HEK293 (cell line): ENCODE results near the gene OXNAD1.

Experiments
- CTCF ChIP-seq: fragments of 450-650 bp; formaldehyde crosslinking; IDR thresholded peaks from 2 replicates; pipeline ENCODE4 v1.5.1; 2016; ENCODE audit warnings: missing biosample characterization, missing genetic modification characterization
- GFI1B ChIP-seq: fragments of 450-650 bp; formaldehyde crosslinking; IDR thresholded peaks from 2 replicates; pipeline ENCODE4 v1.5.1; 2016; ENCODE audit warnings: missing biosample characterization, missing genetic modification characterization
- GLI4 ChIP-seq: fragments of 450-650 bp; formaldehyde crosslinking; IDR thresholded peaks from 2 replicates; pipeline ENCODE4 v1.5.1; 2016; ENCODE audit warnings: missing biosample characterization, missing genetic modification characterization
- REST ChIP-seq: fragments of 450-650 bp; formaldehyde crosslinking; IDR thresholded peaks from 2 replicates; pipeline ENCODE4 v1.5.1; 2016; ENCODE audit warnings: missing biosample characterization, missing genetic modification characterization
- TSHZ1 ChIP-seq: fragments of 450-650 bp; formaldehyde crosslinking; IDR thresholded peaks from 2 replicates; pipeline ENCODE4 v1.5.1; 2016; ENCODE audit warnings: missing biosample characterization, missing genetic modification characterization, borderline replicate concordance
- ZBTB26 ChIP-seq: fragments of 450-650 bp; formaldehyde crosslinking; optimal IDR thresholded peaks from 2 replicates; pipeline ENCODE3; 2016; ENCODE audit warnings: missing biosample characterization, mild to moderate bottlenecking, missing genetic modification characterization
- ZBTB8A ChIP-seq: fragments of 450-650 bp; formaldehyde crosslinking; IDR thresholded peaks from 2 replicates; pipeline ENCODE4 v1.5.1; 2016; ENCODE audit warnings: missing biosample characterization, missing genetic modification characterization
- ZFP37 ChIP-seq: fragments of 450-650 bp; formaldehyde crosslinking; IDR thresholded peaks from 2 replicates; pipeline ENCODE4 v1.5.1; 2016; ENCODE audit warnings: missing biosample characterization, missing genetic modification characterization

GRCh38 chr3:16262174-16262573 lies 2.8 kb upstream of the OXNAD1 start:
- TF ChIP-seq ZFP37 (tag by site-specific recombination) (no peak), CTCF (tag by site-specific recombination) (no peak), ZBTB8A (tag by site-specific recombination) (no peak), GFI1B (no peak), ZBTB26 (tag by site-specific recombination) (no peak), GLI4 (tag by site-specific recombination) (no peak), TSHZ1 (no peak), REST (tag by site-specific recombination) (no peak)
